Natural killer cell (primary cell): Measurements from ENCODE around the gene PLEKHA1. TPM values are rescaled to one million over a fixed set of nuclear protein-coding genes. Genes with fewer than 3 reads are reported as not detected.

ENCODE experiments used
- ATAC-seq, 3 donors: fragments of 150-1000 bp in 2 of 3; fragments of 200-7000 bp in 1 of 3; cut with Tn5 transposase; 1 replicate in 1 of 3; 2 replicates in 2 of 3; pipeline ENCODE4 v1.10.0; 2021; ENCODE audit warnings: mild to moderate bottlenecking in 2 of 3, moderate library complexity in 2 of 3
- DNase-seq, 2 donors: peaks; one replicate each; pipeline versions ENCODE4 v3.0.0 to v3.0.0-alpha.2; 2013 to 2021; ENCODE audit warnings: mixed read lengths in 1 of 2
- H3K27ac ChIP-seq: one replicate; pipeline ENCODE4 v1.5.1; 2013; ENCODE audit warnings: mild to moderate bottlenecking, low read length
- H3K27me3 ChIP-seq: one replicate; pipeline ENCODE4 v1.6.1; 2013; ENCODE audit warnings: low read length; ENCODE audit not compliant: control insufficient read depth, insufficient read depth
- H3K36me3 ChIP-seq: one replicate; pipeline ENCODE4 v1.6.1; 2013; ENCODE audit warnings: low read length; ENCODE audit not compliant: control insufficient read depth, insufficient read depth
- H3K4me1 ChIP-seq: one replicate; pipeline ENCODE4 v1.6.1; 2013; ENCODE audit warnings: low read length; ENCODE audit not compliant: control insufficient read depth, insufficient read depth
- H3K4me3 ChIP-seq: one replicate; pipeline ENCODE4 v1.5.1; 2013; ENCODE audit warnings: low read length
- H3K9me3 ChIP-seq: one replicate; pipeline ENCODE4 v1.6.1; 2013; ENCODE audit warnings: low read length; ENCODE audit not compliant: control insufficient read depth, insufficient read depth
- H3K27ac Mint-ChIP-seq, 2 donors: one replicate each; pipeline ENCODE4 v1.8.0; 2022; ENCODE audit warnings: mild to moderate bottlenecking in 2 of 2, mixed read lengths in 2 of 2, moderate library complexity in 1 of 2
- H3K27me3 Mint-ChIP-seq, 2 donors: one replicate each; pipeline ENCODE4 v1.8.0; 2022; ENCODE audit warnings: low read depth in 2 of 2, mixed read lengths in 2 of 2
- H3K36me3 Mint-ChIP-seq: one replicate; pipeline ENCODE4 v1.8.0; 2022; ENCODE audit warnings: mixed read lengths
- H3K4me1 Mint-ChIP-seq, 2 donors: one replicate each; pipeline ENCODE4 v1.8.0; 2022; ENCODE audit warnings: mixed read lengths in 2 of 2
- H3K4me3 Mint-ChIP-seq: one replicate; pipeline ENCODE4 v1.8.0; 2022; ENCODE audit warnings: mild to moderate bottlenecking, moderate library complexity, mixed read lengths
- H3K9me3 Mint-ChIP-seq, 2 donors: one replicate each; pipeline ENCODE4 v1.8.0; 2022; ENCODE audit warnings: mixed read lengths in 2 of 2
- WGBS: methylation state at CpG from one replicate; pipeline ENCODE4 v1.1.7; 2013; ENCODE audit warnings: missing lambda C conversion rate; ENCODE audit not compliant: insufficient coverage; 5-methylcytosine and 5-hydroxymethylcytosine counted together
- intact Hi-C: fragments of 100-400 bp; cut with micrococcal nuclease; formaldehyde crosslinking; loops from one replicate; pipeline ENCODE4 v1.14.2; 2022
- total RNA-seq, 4 donors: library from RNA; stranded (reverse); fragments of 120-200 nt in 1 of 4; gene quantifications; one replicate each; pipeline versions ENCODE4 v1.2.3 to v1.2.4, GENCODE V29; 2013 to 2022
- TF ChIP-seq, protein P1 (sequence below): fragments of 200-600 bp; IDR thresholded peaks from one replicate; pipeline ENCODE4 v1.8.0; 2022; ENCODE audit warnings: antibody characterized with exemption

PLEKHA1 gene
- total RNA-seq, 3 donors from 2014 or later (not counting 1 experiment from before 2014, with no cell fraction given) = 45.9 to 64.6 (median 56.1) TPM

- Mint-ChIP-seq H3K4me3 (no peak overlapping the region), H3K36me3 (no peaks in the 10 kb centered on the region), H3K9me3 (no peaks in the 10 kb centered on the region), H3K4me1 (peaks cover 0 to 11% of the 10 kb centered on the region in 2 donors), H3K27ac (no peak overlapping the region), H3K27me3 (peaks cover 0 to 2% of the 10 kb centered on the region in 2 donors)
- 79% methylated on average over 3 of the region's 3 CpGs for WGBS
- H3K27ac ChIP-seq = no peak overlapping the region
- DNase-seq (no peak), ATAC-seq (no peak)
- no peaks in the 10 kb centered on the region for H3K4me1 ChIP-seq
- intact Hi-C loops = no loop called here
- no peak overlapping the region for H3K4me3 ChIP-seq
- no peaks in the 10 kb centered on the region for H3K36me3 ChIP-seq
- H3K27me3 ChIP-seq = no peaks in the 10 kb centered on the region
- TF ChIP-seq, protein P1, sequence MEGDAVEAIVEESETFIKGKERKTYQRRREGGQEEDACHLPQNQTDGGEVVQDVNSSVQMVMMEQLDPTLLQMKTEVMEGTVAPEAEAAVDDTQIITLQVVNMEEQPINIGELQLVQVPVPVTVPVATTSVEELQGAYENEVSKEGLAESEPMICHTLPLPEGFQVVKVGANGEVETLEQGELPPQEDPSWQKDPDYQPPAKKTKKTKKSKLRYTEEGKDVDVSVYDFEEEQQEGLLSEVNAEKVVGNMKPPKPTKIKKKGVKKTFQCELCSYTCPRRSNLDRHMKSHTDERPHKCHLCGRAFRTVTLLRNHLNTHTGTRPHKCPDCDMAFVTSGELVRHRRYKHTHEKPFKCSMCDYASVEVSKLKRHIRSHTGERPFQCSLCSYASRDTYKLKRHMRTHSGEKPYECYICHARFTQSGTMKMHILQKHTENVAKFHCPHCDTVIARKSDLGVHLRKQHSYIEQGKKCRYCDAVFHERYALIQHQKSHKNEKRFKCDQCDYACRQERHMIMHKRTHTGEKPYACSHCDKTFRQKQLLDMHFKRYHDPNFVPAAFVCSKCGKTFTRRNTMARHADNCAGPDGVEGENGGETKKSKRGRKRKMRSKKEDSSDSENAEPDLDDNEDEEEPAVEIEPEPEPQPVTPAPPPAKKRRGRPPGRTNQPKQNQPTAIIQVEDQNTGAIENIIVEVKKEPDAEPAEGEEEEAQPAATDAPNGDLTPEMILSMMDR = no peak
- no peaks in the 10 kb centered on the region for H3K9me3 ChIP-seq
Observed at GRCh38 chr10:122349758-122350369, 24.6 kb upstream of the PLEKHA1 start.

GRCh38 chr10:122350893-122351292 lies 23.6 kb upstream of the PLEKHA1 start:
- no peak for DNase-seq

GRCh38 chr10:122352817-122353525 lies 21.5 kb upstream of the PLEKHA1 start:
- ATAC-seq (no peak), DNase-seq (no peak)
- H3K9me3 ChIP-seq = peaks cover 1% of the 10 kb centered on the region
- H3K4me3 ChIP-seq = no peak overlapping the region
- no peak overlapping the region for H3K27ac ChIP-seq
- no peaks in the 10 kb centered on the region for H3K27me3 ChIP-seq
- H3K27ac Mint-ChIP-seq = no peak overlapping the region
- no peaks in the 10 kb centered on the region for H3K4me1 Mint-ChIP-seq
- no peaks in the 10 kb centered on the region for H3K36me3 ChIP-seq
- intact Hi-C loops = no loop called here
- H3K4me1 ChIP-seq = no peaks in the 10 kb centered on the region
- no peak overlapping the region for H3K4me3 Mint-ChIP-seq
- H3K27me3 Mint-ChIP-seq = peaks cover 1 to 2% of the 10 kb centered on the region in 2 donors
- no peaks in the 10 kb centered on the region for H3K9me3 Mint-ChIP-seq
- 57% methylated on average over 8 of the region's 8 CpGs for WGBS
- TF ChIP-seq, protein P1 = no peak
- H3K36me3 Mint-ChIP-seq = peaks cover 1% of the 10 kb centered on the region

More at GRCh38 chr10:122350893-122351292, 23.6 kb upstream of the PLEKHA1 start:
- no peak overlapping the region for H3K4me3 Mint-ChIP-seq
- no peak overlapping the region for H3K4me3 ChIP-seq
- H3K9me3 ChIP-seq = no peaks in the 10 kb centered on the region
- 83% methylated on average over 12 of the region's 12 CpGs for WGBS
- H3K9me3 Mint-ChIP-seq = no peaks in the 10 kb centered on the region
- peaks cover 0 to 9% of the 10 kb centered on the region in 2 donors for H3K4me1 Mint-ChIP-seq
- H3K4me1 ChIP-seq = no peaks in the 10 kb centered on the region
- TF ChIP-seq, protein P1 = no peak
- H3K27me3 Mint-ChIP-seq = peaks cover 0 to 2% of the 10 kb centered on the region in 2 donors
- no peaks in the 10 kb centered on the region for H3K27me3 ChIP-seq
- intact Hi-C loops = no loop called here
- no peaks in the 10 kb centered on the region for H3K36me3 ChIP-seq
- H3K27ac ChIP-seq = no peak overlapping the region
- H3K27ac Mint-ChIP-seq = no peak overlapping the region
- no peaks in the 10 kb centered on the region for H3K36me3 Mint-ChIP-seq
- ATAC-seq = no peak
